Osteocyte (in vitro differentiated cells): ENCODE results near the gene ATXN1L. TPM values are rescaled to one million over a fixed set of nuclear protein-coding genes. Genes with fewer than 3 reads are reported as not detected.
A peak's percentile ranks its signal among the peaks of the same experiment; 100 is the strongest.

Experiments used
- DNase-seq: peaks from one replicate; pipeline ENCODE4 v3.0.0; 2021; ENCODE audit warnings: mixed read lengths; ENCODE audit not compliant: unreplicated experiment; ENCODE audit errors: extremely low spot score
- H3K27ac Mint-ChIP-seq: one replicate; pipeline ENCODE4 v1.8.0; 2021; ENCODE audit warnings: mild to moderate bottlenecking, mixed read lengths; ENCODE audit not compliant: unreplicated experiment
- H3K27me3 Mint-ChIP-seq: one replicate; pipeline ENCODE4 v1.8.0; 2021; ENCODE audit warnings: mixed read lengths; ENCODE audit not compliant: unreplicated experiment
- H3K36me3 Mint-ChIP-seq: one replicate; pipeline ENCODE4 v1.8.0; 2021; ENCODE audit warnings: mixed read lengths; ENCODE audit not compliant: unreplicated experiment
- H3K4me1 Mint-ChIP-seq: one replicate; pipeline ENCODE4 v1.8.0; 2021; ENCODE audit warnings: mixed read lengths; ENCODE audit not compliant: unreplicated experiment
- H3K4me3 Mint-ChIP-seq: one replicate; pipeline ENCODE4 v1.8.0; 2021; ENCODE audit warnings: mild to moderate bottlenecking, moderate library complexity, mixed read lengths; ENCODE audit not compliant: unreplicated experiment
- H3K9me3 Mint-ChIP-seq: one replicate; pipeline ENCODE4 v1.8.0; 2021; ENCODE audit warnings: mixed read lengths; ENCODE audit not compliant: unreplicated experiment
- CTCF ChIP-seq: fragments of 200-600 bp; sonication (generic); IDR thresholded peaks from 2 replicates; pipeline ENCODE4 v1.5.0; 2021; ENCODE audit warnings: antibody characterized with exemption, mild to moderate bottlenecking, moderate library complexity
- total RNA-seq: library from RNA; stranded (reverse); gene quantifications from 2 replicates; pipeline ENCODE4 v1.2.1, GENCODE V29; 2021

The ATXN1L gene
- total RNA-seq, 1 donor from 2014 or later = 30.9 TPM

- Mint-ChIP-seq H3K9me3 (no peaks in the 10 kb centered on the region), H3K4me3 (peak within 1 kb of the TSS; percentile 96), H3K4me1 (peaks cover 14% of the 10 kb centered on the region), H3K27me3 (no peaks in the 10 kb centered on the region), H3K27ac (peak within 1 kb of the TSS; percentile 91), H3K36me3 (peaks cover 11% of the 10 kb centered on the region)
- TF ChIP-seq CTCF = peak; percentile 23
- peak; percentile 93 for DNase-seq
Measured at GRCh38 chr16:71883849-71884638, 38.3 kb downstream of the ATXN1L start, which contains the start of gene ZNF821. ZNF821 (minus strand) TSS chr16:71884182; CDS start chr16:71879946, 4,236 bp downstream.

- Mint-ChIP-seq H3K9me3 (no peaks in the 10 kb centered on the region), H3K27ac (peak overlapping the region; percentile 71), H3K4me3 (peak overlapping the region; percentile 96), H3K27me3 (no peaks in the 10 kb centered on the region), H3K36me3 (peaks cover 2% of the 10 kb centered on the region), H3K4me1 (peaks cover 14% of the 10 kb centered on the region)
- no peak for DNase-seq
- no peak for TF ChIP-seq CTCF
Measured at GRCh38 chr16:71885261-71885650, 39.5 kb downstream of the ATXN1L start.

GRCh38 chr16:71889147-71889546 is 43.4 kb downstream of the ATXN1L start:
- Mint-ChIP-seq H3K27me3 (no peaks in the 10 kb centered on the region), H3K9me3 (no peaks in the 10 kb centered on the region), H3K4me3 (no peak overlapping the region), H3K4me1 (peaks cover 7% of the 10 kb centered on the region), H3K36me3 (no peaks in the 10 kb centered on the region), H3K27ac (no peak overlapping the region)
- no peak for DNase-seq
- no peak for TF ChIP-seq CTCF

GRCh38 chr16:71893888-71894228 is 48.1 kb downstream of the ATXN1L start:
- Mint-ChIP-seq H3K27me3 (no peaks in the 10 kb centered on the region), H3K36me3 (peaks cover 2% of the 10 kb centered on the region), H3K9me3 (no peaks in the 10 kb centered on the region), H3K27ac (peak overlapping the region; percentile 99), H3K4me1 (peaks cover 20% of the 10 kb centered on the region), H3K4me3 (peak overlapping the region; percentile 89)
- DNase-seq = no peak
- no peak for TF ChIP-seq CTCF

GRCh38 chr16:71894229-71894920 is 48.6 kb downstream of the ATXN1L start:
- peaks cover 23% of the 10 kb centered on the region for H3K4me1 Mint-ChIP-seq

More at GRCh38 chr16:71894229-71894920, 48.6 kb downstream of the ATXN1L start:
- H3K27ac Mint-ChIP-seq = peak overlapping the region; percentile 99
- DNase-seq = no peak
- peak; percentile 28 for TF ChIP-seq CTCF
- peak overlapping the region; percentile 89 for H3K4me3 Mint-ChIP-seq
- H3K9me3 Mint-ChIP-seq = no peaks in the 10 kb centered on the region
- peaks cover 2% of the 10 kb centered on the region for H3K36me3 Mint-ChIP-seq
- no peaks in the 10 kb centered on the region for H3K27me3 Mint-ChIP-seq
